GM18861 (cell line): ENCODE results near the gene WDR37.
A peak's percentile ranks its signal among the peaks of the same experiment; 100 is the strongest.
"Not testable (repeated sequence)": the region's sequence is repeated elsewhere in the genome, so short reads cannot be mapped to it uniquely, and the experiment has no call there.

Experiments
- ATAC-seq: cut with Tn5 transposase; IDR thresholded peaks from one replicate; pipeline ENCODE4 v1.9.1; 2021; ENCODE audit not compliant: unreplicated experiment

Gene WDR37

DNA sequence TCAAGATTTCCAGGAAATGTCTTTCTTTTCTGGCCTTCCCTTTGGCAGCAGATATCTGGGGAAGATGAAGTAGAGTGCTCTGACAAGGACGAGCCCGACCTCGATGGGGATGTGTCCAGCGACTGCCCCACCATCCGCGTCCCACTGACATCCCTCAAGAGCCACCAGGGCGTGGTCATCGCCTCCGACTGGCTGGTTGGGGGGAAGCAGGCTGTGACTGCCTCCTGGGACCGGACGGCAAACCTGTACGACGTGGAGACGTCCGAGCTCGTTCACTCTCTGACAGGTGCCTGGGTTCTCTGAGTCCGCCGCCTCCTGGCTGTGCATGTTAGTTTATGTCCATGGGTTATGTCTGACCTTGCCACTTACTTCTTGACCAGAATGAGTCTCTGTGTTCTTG lies 47.4 kb downstream of the WDR37 start:
- no peak for ATAC-seq

DNA sequence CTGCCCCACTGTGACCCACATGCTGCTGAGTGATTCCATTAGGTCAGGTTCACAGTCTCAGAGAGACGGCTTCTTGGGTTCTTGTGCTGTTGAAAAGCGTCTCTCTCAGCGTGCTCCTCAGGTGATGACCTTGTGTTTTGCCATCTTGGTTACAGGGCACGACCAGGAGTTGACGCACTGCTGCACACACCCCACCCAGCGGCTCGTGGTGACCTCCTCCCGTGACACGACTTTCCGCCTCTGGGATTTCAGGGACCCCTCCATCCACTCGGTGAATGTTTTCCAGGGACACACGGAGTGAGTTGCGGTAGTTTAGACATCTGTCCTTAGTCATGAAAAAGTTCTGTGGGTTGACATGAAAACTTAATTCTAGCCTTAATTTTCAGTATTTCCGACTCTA lies 48.8 kb downstream of the WDR37 start:
- no peak for ATAC-seq

DNA sequence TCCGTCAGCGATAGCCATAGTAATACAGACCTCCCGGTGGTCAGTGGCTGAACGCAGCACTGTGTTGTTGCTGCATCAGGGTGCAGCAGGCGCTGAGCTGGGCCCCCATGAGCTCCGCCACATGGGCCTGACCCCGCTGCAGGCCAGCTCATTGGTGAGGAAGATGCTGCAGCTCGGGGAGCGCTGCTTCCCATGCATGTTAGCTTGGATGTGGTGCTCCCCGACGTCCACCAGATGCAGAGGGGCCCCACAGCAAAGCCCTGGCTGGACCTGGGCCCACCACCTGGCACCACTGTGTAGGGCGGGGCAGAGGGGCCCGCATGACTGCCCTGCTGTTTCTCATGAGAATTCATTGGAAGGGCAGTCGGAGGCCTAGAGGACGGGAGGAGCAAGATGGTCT lies 50.8 kb downstream of the WDR37 start:
- no peak for ATAC-seq

DNA sequence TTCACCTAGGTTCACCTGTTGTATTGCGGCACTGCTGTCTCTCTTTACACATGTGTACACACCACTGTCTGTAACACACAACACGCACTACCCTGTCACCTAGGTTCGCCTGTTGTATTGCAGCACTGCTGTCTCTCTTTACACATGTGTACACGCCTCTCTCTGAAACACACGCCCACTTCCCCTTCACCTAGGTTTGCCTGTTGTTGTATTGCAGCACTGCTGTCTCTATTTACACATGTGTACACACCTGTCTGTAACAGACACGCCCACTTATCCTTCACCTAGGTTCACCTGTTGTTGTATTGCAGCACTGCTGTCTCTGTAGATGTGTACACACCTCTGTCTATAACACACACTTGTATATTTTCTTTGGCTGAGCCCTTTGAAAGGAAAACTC lies 51.5 kb downstream of the WDR37 start:
- no peak for ATAC-seq

DNA sequence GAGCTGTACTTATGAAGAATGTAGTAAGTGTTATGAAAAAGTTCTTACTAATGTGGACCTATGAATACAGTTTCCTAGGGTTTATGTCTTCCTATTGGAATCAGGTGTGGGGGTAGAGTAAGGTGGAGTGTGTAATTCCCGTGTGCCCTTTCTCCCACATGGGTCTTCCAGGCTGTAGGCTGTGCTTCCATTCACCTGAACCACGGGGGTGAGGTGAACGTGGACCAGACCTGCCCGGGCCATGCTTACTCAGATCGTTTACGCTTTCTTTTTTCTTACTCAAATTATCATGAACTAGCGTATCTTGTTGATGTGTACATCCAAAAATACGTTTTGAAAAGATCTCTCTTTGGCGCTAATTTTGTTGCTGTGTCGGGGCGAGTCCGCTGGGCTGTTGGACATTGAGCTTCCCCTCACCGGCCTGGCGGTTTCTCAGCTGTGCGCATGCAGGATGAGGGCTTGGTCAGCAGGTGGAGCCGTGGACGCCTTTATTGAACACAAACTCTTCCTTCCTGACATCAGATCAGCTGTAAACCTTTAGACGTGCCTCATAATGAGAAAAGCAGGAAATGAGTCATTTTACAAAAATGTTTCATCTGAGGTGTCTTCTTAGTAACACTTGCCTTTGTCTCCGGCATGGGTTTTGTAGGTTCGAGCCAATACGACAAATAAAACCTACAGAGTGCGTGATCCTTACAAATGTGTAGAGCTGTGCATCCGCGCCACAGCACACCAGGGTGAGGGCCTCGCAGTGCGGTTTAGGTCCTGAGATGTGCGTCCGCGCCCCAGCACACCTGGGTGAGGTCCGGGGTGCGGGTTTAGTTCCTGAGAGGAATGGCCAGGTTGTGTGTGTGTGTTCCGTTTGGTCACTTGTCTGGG lies 53.8 kb downstream of the WDR37 start:
- ATAC-seq = peak; percentile 95

DNA sequence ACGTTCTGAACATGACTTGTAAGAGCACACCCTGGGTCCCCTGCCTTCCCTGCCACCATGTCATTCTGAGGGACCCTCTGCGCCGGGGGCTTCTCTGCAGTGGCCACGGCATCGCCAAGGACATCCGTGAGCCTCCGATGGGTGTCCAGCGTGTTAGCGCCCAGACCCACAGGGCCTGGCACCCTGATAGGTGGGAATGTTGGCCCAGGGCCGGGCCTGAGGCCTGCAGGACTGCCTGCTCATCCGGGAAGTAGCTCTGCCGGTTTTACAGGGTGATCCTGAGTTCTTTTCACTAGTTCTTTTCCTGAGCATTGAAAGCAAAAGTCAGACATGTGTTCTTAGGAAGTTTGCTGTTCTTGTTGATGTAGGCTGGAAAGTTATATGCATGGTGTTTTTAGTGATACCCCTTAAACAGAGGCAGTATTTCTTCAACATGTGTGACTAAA lies 54.5 kb downstream of the WDR37 start:
- ATAC-seq = no peak

DNA sequence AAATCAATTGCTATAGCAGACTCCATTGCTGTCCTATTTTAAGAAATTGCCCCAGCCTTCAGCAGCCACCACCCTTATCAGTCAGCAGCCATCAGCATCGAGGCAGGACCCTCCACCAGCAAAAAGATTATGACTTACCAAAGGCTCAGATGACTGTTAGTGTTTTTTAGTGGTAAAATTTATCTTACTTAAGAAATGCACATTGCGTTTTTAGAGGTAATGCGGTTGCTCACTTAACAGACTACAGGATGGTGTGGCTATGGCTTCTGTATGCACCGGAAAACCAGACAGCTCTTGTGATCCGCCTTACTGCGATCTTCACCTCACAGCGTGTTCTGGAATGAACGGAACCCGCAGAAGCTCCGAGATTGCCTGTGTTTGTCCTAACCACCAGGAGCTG lies 58.1 kb downstream of the WDR37 start:
- no peak for ATAC-seq

DNA sequence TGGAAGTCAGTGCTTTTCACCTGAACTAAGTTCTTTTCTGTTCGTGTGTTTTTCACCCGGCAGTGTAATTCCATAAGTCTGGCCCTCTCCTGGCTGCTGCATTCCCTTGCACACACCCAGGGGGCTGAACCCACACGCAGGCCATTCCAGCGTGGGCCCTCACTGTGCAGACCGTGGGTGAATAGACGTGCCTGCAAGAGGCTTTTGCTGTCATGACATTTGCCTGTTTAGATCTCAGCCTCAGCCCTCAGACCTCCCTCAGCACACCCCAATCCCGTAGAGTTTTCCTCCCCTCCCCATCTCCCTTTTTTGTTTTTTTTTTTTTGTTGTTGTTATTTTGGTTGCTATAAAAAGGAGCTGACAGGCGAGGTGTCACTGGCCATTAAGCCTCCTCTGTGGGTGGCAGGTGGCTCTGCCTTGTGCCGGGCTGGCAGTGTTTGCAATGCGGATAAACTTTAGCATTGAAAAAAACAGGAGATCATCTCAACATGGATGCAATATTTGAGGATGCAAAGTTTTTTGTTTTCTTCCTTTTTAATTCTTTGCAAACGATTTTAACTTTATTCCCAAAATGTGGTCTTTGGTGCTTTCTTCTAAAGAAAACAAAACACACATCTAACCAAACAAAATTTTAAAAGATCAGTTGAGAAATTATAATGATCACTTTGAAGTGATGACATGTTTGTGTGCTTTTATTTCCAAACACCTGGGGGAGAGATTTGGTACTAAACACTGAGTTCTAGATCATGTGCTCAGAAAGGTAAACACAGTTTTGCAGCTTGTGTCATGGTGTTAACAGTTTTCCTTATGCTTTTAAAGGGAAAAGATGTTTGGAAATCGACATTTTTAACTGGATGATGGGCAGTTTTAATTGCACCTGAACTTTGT lies 58.8 kb downstream of the WDR37 start:
- no peak for ATAC-seq

DNA sequence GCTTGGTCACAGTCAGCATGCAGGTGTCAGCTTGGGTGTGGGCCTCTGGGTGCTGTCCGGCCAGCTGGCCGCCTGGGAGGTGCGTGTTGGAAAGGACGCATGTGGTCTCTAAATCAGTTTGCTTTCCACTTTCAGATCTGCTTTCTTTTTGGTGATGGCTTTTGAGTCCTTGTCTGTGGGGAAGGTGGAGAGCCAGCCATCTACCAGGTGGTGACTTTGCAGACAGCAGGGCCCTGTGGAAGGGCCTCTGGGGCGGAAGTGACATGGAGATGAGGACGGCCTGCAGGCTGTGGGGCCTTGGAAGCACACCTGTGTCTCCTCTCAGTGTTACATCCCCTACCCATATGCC lies 59.4 kb downstream of the WDR37 start:
- ATAC-seq = no peak

DNA sequence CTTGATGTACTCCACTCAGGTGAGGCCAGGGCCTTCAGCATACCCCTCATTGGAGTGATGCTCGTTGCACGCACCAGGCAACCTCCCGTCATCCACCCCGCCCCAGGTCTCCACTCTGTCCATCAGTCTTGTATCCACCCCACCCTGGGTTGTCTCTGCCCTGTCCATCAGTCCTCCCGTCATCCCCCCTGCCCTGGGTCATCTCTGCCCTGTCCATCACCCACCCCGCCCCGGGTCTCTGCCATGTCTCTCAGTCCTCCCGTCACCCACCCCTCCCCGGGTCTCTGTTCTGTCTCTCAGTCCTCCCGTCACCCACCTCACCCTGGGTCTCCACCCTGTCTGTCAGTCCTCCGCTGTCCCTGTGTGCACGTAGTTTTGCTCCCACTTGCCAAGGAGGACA lies 59.9 kb downstream of the WDR37 start:
- ATAC-seq = no peak

DNA sequence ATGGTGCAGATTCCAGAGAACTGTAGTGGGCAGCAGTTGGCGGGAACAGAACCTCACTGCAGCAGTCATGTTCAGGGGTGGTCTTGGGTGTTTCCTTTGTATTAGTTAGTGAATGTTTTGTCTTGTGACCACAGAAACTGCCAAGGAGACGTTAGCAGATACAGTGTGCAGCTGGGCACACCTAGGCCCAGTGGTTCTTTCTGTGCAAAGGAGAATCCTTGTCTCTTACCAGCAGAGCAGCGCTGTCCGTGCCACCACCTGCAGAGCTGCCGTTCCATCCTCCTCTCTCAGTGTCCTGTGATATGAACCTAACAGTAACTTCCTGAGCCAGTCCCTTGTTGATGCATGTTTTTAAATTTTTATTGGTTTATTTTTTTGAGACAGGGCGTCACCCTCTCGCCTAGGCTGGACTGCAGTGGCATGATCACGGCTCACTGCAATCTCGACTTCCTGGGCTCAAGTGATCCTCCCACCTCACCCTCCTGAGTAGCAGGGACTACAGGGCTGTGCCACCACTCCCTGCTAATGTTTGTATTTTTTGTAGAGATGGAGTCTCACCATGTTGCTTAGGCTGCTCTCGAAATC lies 60.6 kb downstream of the WDR37 start:
- no peak for ATAC-seq

DNA sequence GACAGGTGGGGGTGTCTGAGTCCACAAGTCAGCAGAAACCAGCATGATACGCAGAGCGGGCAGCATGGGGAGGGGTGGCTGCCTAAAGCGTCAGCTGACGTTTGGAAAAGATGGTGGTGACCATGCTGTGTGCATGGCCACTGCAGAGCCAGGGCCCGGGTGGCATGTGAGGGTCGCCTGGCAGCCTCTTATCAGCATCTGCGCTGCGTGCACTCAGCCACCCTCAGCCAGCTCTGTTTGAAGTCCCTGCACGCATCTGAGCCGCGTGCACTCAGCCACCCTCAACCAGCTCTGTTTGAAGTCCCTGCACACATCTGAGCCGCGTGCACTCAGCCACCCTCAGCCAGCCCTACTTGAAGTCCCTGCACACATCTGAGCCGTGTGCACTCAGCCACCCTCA lies 61.5 kb downstream of the WDR37 start:
- no peak for ATAC-seq

DNA sequence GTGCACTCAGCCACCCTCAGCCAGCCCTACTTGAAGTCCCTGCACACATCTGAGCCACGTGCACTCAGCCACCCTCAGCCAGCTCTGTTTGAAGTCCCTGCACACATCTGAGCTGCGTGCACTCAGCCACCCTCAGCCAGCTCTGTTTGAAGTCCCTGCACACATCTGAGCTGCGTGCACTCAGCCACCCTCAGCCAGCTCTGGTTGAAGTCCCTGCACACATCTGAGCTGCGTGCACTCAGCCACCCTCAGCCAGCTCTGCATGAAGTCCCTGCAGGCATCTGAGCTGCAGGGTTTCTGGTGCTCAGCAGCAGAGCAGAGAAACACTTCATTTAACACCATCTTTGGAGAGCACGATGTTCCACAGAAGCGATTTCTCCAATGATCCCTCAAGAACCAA lies 62.1 kb downstream of the WDR37 start:
- ATAC-seq = not testable (repeated sequence)

DNA sequence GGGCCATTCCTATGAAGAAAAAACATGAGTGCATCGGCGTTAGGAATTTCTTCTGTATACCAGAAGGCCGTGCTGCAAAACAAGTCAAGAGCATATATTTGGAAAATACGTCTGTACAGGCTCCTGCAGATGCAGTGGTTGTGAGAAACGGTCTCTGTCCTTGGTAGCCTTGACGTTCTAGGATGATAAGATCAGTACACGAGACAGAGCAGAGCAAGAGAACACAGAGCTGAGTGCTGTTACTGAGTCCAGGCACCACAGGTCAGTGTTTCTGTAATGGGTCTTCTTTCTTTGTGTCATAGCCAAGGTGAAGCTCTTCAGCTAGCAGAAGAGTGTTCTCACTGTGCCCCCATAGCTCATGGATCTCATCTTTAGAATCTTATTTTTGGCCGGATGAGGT lies 62.8 kb downstream of the WDR37 start:
- ATAC-seq = no peak

DNA sequence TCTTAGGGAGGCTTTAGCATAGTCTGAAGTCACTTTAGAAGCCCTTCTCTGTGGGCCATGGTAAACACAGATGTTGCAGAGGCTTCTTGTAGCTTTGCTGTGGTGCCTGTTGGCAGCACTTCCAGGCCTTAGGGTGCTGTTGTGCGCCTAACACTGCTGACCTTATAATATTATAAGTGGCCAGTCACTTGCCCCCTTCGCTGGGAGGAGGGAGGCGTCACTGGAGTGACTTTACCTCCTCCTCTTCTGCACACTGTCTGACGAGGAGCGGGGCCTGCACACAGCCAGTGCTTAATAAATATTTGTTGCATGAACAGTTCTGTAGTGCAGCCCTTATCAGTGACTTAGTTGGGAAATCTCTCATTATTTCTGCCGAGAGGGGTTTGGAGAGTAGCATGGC lies 63.3 kb downstream of the WDR37 start:
- no peak for ATAC-seq

DNA sequence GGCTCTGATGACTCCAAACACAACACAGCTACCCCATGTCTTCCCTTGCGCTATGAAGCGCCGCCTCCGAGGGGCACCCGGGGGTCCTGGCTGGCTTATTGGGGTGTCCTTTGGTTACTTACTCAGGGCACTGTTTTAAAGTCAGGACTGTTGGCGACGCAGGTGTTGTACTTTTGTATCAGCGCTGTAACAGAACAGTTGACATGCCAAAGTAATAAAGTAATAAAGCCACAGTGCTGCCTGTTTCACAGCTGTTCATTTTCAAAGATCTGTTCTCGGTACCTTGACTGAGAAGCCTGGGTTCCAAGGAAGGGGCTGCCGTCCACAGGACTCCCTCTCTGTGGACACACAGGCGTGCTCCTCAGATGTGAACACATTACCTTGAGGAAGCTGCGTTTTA lies 64.1 kb downstream of the WDR37 start:
- no peak for ATAC-seq

DNA sequence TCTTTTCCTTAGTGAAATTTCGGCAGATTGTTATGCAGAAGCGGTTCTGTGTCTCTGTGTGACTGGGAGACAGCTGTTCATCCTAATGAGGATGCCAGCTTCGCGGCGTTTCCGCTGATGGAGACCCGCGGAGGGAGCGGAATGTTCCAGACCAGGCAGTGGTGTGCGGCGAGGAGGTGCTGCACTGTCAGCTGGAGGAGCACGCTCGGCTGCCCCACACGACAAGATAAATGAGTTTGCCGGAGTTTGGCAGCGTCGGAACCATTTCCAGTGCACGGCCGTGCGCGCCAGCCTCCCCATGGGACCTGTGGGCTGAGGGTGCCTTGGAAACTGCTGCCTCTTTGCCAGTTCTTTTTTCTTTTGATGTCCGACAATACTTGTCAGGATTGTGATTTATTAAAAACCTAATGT lies 64.6 kb downstream of the WDR37 start:
- no peak for ATAC-seq

DNA sequence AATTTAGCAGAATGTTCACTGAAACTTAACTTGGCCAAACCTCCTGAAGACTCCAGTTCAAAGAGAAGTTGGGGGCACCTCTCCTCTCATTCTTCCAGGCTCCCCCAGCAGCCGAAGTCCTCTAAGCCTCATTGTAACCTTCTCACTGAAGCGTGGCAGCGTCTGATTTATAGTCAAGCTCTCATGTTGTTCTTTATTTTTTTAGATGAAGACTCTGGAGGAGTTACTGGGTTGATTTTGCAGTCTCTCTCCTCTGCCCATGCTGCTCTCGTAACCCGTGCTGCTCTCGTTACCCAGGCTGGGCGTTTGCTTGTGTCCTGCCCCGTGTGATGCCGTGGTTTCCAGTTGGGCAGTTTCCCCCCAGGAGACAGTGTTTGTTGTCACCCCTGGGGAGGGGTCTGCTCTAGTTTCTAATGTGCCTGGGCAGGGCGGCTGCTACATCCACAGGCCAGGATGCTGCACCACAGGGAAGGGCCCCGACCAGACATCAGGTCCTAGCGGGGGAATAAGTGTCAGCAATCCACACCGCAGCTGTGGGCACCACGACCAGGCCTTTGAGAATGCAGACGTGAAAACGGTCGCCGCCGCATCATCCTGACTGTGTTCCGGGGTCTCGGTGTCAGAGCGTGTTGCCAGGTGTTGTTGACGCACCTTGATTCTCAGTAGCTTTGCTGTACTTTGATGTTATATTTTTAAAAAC lies 65.2 kb downstream of the WDR37 start:
- no peak for ATAC-seq

DNA sequence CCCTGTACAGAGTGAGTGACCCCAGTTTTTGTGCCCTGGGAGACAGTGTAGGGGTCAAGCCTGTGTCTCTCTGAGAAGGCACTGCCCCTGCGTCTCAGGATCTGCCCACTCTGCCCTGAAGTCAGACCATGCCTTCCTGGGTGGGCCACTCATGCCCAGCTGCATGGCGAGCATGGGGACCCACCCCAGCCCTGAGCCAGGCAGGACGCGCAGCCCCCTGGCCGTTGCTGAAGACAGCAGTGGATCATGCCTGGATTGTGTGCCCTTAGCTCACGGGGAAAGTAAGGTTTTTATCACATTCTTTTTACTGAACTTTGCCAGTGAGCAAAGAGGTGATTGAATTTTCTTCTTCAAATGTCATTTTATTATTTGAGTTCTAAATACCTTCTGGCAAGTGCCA lies 66.2 kb downstream of the WDR37 start:
- ATAC-seq = no peak

DNA sequence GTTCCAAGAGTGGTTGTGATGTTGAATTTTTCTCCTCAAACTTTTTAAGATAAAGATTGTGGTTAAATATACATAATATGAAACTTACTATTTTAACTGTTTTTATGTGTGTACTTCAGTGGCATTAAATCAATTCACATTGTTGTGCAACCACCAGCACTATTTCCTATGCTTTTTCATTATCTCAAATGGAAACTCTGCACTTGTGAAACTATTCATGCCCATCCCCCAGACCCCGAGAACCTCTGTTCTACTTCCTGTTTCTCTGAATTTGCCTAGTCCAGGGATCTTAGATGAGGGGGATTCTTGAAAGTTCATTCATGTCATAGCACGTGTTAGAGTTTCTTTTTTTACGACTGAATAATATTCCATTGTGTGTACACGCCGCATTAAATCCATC lies 67.0 kb downstream of the WDR37 start:
- ATAC-seq = no peak

DNA sequence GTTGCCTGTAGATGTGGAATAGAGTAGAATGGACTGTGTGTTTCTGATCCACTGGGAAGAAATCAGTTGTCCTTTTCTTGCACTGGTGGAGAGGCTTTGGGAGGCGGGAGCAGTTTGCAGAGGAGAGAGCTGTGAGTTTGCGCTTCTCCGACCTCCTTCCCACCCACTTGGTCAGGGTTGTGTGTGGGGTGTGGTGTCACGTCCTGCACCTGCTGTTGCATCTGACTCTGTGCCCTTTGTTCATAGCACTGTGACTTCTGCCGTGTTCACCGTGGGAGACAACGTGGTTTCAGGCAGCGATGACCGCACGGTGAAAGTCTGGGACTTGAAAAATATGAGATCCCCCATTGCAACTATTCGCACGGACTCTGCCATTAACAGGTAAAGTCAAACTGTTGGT lies 67.8 kb downstream of the WDR37 start:
- ATAC-seq = no peak
